Measurements from ENCODE around the gene SNX27. TPM values are rescaled to one million over a fixed set of nuclear protein-coding genes. Genes with fewer than 3 reads are reported as not detected.

The SNX27 gene
- total RNA-seq (10 to 100 TPM; 21.6 to 39.4 (median 33.2) TPM), polyA plus RNA-seq (10 to 100 TPM in 1 of 2 donors, 1 to 10 TPM in 1; 9.6 to 17.6 TPM)
- long read RNA-seq, donor 1, full-length matches to known transcripts, result 19 of 33 reads
- long read RNA-seq, donor 1, partial matches to known transcripts, result 0 of 33 reads
- long read RNA-seq, donor 1, other reads (novel, unspliced or antisense), result 14 of 33 reads
- long read RNA-seq, donor 2, partial matches to known transcripts, result 2 of 20 reads
- long read RNA-seq, donor 2, other reads (novel, unspliced or antisense), result 18 of 20 reads
- long read RNA-seq, donor 3, full-length matches to known transcripts, result 11 of 28 reads
- long read RNA-seq, donor 3, partial matches to known transcripts, result 0 of 28 reads
- long read RNA-seq, donor 3, other reads (novel, unspliced or antisense), result 17 of 28 reads

DNA sequence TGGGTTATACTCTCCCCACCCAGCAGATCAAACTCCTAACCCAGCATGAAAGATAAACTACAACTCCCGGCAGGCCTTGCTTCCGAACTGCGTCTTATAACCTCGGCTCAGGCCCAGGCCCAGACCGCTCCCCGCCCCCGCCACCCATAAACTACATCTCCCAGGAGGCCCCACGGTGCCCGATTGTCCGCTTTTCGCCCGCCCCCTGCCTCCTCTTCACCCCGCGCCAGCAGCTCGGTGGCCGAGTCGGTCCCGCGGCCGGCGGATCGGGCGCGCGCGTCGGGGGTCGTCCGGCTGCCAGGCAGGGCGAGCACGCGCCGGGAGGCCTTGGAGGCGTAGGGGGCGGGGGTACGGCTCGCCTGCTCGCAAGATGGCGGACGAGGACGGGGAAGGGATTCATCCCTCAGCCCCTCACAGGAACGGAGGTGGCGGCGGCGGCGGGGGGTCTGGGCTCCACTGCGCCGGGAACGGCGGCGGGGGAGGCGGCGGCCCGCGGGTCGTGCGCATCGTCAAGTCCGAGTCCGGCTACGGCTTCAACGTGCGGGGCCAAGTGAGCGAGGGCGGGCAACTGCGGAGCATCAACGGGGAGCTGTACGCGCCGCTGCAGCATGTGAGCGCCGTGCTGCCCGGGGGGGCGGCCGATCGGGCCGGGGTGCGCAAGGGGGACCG, at the start of gene SNX27:
TSS of gene SNX27 (plus strand) at position 219 of the 669 bp plus-strand sequence. CDS start at position 371, 152 bp downstream.
- peaks cover 0 to 6% (median 0%) of the 10 kb centered on the region in 9 donors for H3K36me3 ChIP-seq
- H3K9me3 ChIP-seq, result no peaks in the 10 kb centered on the region
- no peaks in the 10 kb centered on the region for H3K27me3 ChIP-seq
- H3K4me1 ChIP-seq, result peaks cover 0 to 55% (median 10%) of the 10 kb centered on the region in 12 donors
- 1 to 3% (median 1%) methylated on average over 20 to 79 of the region's 79 CpGs for WGBS, 4 donors
- intact Hi-C loops (cut with DNase I), result loop anchor here in 1 of 10 donors (5.0 kb wide), 1 partner anchor 115 kb away; no protein-coding TSS in a partner anchor
- peak in 1 of 2 donors; percentile 85 for TF ChIP-seq POLR2A (IDR thresholded peaks at IDR 0.05)
- TF ChIP-seq, protein P1, sequence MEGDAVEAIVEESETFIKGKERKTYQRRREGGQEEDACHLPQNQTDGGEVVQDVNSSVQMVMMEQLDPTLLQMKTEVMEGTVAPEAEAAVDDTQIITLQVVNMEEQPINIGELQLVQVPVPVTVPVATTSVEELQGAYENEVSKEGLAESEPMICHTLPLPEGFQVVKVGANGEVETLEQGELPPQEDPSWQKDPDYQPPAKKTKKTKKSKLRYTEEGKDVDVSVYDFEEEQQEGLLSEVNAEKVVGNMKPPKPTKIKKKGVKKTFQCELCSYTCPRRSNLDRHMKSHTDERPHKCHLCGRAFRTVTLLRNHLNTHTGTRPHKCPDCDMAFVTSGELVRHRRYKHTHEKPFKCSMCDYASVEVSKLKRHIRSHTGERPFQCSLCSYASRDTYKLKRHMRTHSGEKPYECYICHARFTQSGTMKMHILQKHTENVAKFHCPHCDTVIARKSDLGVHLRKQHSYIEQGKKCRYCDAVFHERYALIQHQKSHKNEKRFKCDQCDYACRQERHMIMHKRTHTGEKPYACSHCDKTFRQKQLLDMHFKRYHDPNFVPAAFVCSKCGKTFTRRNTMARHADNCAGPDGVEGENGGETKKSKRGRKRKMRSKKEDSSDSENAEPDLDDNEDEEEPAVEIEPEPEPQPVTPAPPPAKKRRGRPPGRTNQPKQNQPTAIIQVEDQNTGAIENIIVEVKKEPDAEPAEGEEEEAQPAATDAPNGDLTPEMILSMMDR (IDR thresholded peaks at IDR 0.05), result peak in 1 of 12 donors; percentile 14
- ATAC-seq, result peak; percentile 96 to 97 (median 97)
- H3K27ac ChIP-seq, result peak within 1 kb of the TSS; percentile 40 to 98 (median 94)
- DNase-seq, result peak; percentile 93 to 94 (median 94)
- peak within 1 kb of the TSS; percentile 56 to 100 (median 89) for H3K4me3 ChIP-seq

DNA sequence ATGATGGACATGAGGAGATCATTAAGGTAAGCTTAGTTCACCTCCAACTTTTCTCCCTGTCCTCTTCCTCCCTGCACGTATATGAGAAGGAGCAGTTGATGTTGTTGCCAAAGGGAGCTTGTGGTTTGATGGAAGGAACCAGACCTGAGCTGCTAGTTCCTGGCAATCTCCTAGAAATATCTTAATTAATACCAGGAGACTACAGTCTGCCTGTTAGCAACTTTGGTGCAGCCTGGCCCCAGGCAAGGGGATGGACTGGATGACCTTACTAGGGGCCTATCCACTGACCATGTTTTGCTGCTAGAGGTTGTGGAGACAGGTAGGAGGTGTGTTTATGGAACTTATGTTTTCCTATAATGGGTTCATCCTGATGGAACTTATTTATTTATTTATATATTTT, 49.2 kb upstream of the SNX27 start:
- WGBS, 4 donors, result 86 to 95% (median 94%) methylated on average over 1 of the region's 1 CpG
- ATAC-seq, result no peak
- Histone ChIP-seq H3K4me1 (no peaks in the 10 kb centered on the region), H3K27me3 (no peaks in the 10 kb centered on the region), H3K36me3 (peaks cover 0 to 44% (median 12%) of the 10 kb centered on the region in 9 donors), H3K9me3 (no peaks in the 10 kb centered on the region), H3K4me3 (no peak overlapping the region), H3K27ac (no peak overlapping the region)
- intact Hi-C loops (cut with DNase I), result loop anchor here in 1 of 10 donors (10.0 kb wide), 1 partner anchor 68 kb away; no protein-coding TSS in a partner anchor
- TF ChIP-seq POLR2A (IDR thresholded peaks at IDR 0.05), result no peak
- TF ChIP-seq, protein P1 (IDR thresholded peaks at IDR 0.05), result no peak
- no peak for DNase-seq

DNA sequence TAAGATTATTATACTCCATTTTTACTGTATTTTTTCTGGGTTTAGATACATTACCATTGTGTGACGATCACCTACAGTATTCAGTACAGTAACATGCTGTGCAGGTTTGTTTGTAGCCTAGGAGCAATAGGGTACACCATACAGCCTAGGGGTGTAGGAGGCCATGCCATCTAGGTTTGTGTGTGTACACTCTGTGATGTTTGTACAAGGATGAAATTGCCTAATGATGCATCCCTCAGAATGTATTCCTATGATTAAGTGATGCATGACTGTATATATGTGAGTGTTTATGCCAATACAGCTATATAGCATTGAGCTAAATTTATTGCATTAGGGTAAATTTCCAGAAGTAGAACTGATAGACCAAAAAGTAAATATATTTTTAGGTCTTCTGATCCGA, 48.5 kb upstream of the SNX27 start:
- DNase-seq, result no peak
- intact Hi-C loops (cut with DNase I), result loop anchor here in 1 of 10 donors (10.0 kb wide), 1 partner anchor 69 kb away; no protein-coding TSS in a partner anchor
- no peak overlapping the region for H3K27ac ChIP-seq
- H3K4me3 ChIP-seq, result no peak overlapping the region
- 45 to 98% (median 58%) methylated on average over 2 of the region's 2 CpGs for WGBS, 4 donors
- no peaks in the 10 kb centered on the region for H3K27me3 ChIP-seq
- H3K36me3 ChIP-seq, result peaks cover 0 to 48% (median 12%) of the 10 kb centered on the region in 9 donors
- H3K4me1 ChIP-seq, result no peaks in the 10 kb centered on the region
- no peaks in the 10 kb centered on the region for H3K9me3 ChIP-seq
- TF ChIP-seq, protein P1 (IDR thresholded peaks at IDR 0.05), result no peak
- no peak for TF ChIP-seq POLR2A (IDR thresholded peaks at IDR 0.05)
- ATAC-seq, result no peak

Data from heart left ventricle (tissue), 16 donors.